Measurements from ENCODE around the gene CTSH. TPM values are rescaled to one million over a fixed set of nuclear protein-coding genes. Genes with fewer than 3 reads are reported as not detected.

CTSH gene
- total and polyA plus RNA-seq, 2 of the 13 experiments (the other 11 are each of a cell fraction or from before 2014, with no cell fraction given), result 265 to 653 TPM

- peak; percentile 41; the same call in 1 of the 2 replicates for TF ChIP-seq ZNF275 (CRISPR knock-in tag; IDR thresholded peaks at IDR 0.05; ENCODE audit: borderline replicate concordance)
- peak; percentile 70 for TF ChIP-seq HNF4A (CRISPR knock-in tag; IDR thresholded peaks at IDR 0.05)
- no peak for TF ChIP-seq ONECUT2 (CRISPR knock-in tag; IDR thresholded peaks at IDR 0.05)
- no peak for TF ChIP-seq CENPT (CRISPR knock-in tag; IDR thresholded peaks at IDR 0.05; ENCODE audit: low read depth)
- TF ChIP-seq ZSCAN31 (CRISPR knock-in tag; IDR thresholded peaks at IDR 0.05; ENCODE audit: low read depth), result no peak
- no peak for TF ChIP-seq ZNF142 (CRISPR knock-in tag; IDR thresholded peaks at IDR 0.05)
- 0 out of 2 replicates have a peak, but pooled peaks have one; percentile 40 for TF ChIP-seq HOXA5 (CRISPR knock-in tag; IDR thresholded peaks at IDR 0.05)
- peak; percentile 78; the same call in 1 of the 2 replicates for TF ChIP-seq HOXA3 (CRISPR knock-in tag; IDR thresholded peaks at IDR 0.05)
- TF ChIP-seq ZNF280D (CRISPR knock-in tag; IDR thresholded peaks at IDR 0.05), result peak; percentile 82
- no peak for TF ChIP-seq TCF12 (IDR thresholded peaks at IDR 0.05)
- TF ChIP-seq TCF12 (CRISPR knock-in tag; IDR thresholded peaks at IDR 0.05), result 0 out of 2 replicates have a peak, but pooled peaks have one; percentile 77
- no peak; the same call in 1 of the 2 replicates for TF ChIP-seq ZNF761 (CRISPR knock-in tag; conservative IDR thresholded peaks at IDR 0.05)
- no peak for TF ChIP-seq PBX2 (CRISPR knock-in tag; IDR thresholded peaks at IDR 0.05)
- TF ChIP-seq HOXD1 (CRISPR knock-in tag; IDR thresholded peaks at IDR 0.05), result no peak; the same call in 1 of the 2 replicates
- no peak for TF ChIP-seq ATF7-NPFF (CRISPR knock-in tag; IDR thresholded peaks at IDR 0.05; ENCODE audit: low read depth)
- peak; percentile 88 for TF ChIP-seq ZNF124 (CRISPR knock-in tag; IDR thresholded peaks at IDR 0.05)
- 0 out of 2 replicates have a peak, but pooled peaks have one; percentile 8 for TF ChIP-seq ZMYM3 (CRISPR knock-in tag; IDR thresholded peaks at IDR 0.05)
- TF ChIP-seq, protein P1, sequence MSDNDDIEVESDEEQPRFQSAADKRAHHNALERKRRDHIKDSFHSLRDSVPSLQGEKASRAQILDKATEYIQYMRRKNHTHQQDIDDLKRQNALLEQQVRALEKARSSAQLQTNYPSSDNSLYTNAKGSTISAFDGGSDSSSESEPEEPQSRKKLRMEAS (IDR thresholded peaks at IDR 0.05), result peak; percentile 97
- TF ChIP-seq SP5 (CRISPR knock-in tag; IDR thresholded peaks at IDR 0.05; ENCODE audit: borderline replicate concordance, low read depth), result peak; percentile 29; the same call in 1 of the 2 replicates
- TF ChIP-seq XBP1 (CRISPR knock-in tag; IDR thresholded peaks at IDR 0.05), result no peak
Measured at GRCh38 chr15:78988361-78988911, 43.6 kb upstream of the CTSH start (continued).
